ENCODE results near the gene MBTPS1.

DNA sequence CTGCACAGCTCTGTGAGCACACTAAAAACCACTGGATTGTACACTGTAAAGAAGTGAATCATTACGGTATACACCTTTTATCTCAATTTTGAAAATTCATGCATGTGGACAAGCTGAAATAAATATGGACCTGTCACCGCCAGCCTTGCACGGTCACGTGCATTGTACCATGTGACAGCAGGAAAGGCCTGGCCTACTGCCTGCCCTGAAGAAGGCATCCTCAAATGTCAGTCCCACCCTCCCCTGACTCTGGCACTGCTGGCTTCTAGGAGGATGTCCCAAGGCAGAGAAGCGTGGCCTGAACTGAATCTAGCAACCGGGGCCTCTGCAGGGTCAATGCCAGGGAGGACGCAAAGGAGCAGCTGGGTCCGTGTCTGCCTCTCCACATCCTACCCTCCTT lies 108.8 kb downstream of the MBTPS1 start:
- TF ChIP-seq, protein P1, sequence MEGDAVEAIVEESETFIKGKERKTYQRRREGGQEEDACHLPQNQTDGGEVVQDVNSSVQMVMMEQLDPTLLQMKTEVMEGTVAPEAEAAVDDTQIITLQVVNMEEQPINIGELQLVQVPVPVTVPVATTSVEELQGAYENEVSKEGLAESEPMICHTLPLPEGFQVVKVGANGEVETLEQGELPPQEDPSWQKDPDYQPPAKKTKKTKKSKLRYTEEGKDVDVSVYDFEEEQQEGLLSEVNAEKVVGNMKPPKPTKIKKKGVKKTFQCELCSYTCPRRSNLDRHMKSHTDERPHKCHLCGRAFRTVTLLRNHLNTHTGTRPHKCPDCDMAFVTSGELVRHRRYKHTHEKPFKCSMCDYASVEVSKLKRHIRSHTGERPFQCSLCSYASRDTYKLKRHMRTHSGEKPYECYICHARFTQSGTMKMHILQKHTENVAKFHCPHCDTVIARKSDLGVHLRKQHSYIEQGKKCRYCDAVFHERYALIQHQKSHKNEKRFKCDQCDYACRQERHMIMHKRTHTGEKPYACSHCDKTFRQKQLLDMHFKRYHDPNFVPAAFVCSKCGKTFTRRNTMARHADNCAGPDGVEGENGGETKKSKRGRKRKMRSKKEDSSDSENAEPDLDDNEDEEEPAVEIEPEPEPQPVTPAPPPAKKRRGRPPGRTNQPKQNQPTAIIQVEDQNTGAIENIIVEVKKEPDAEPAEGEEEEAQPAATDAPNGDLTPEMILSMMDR (IDR thresholded peaks at IDR 0.05; ENCODE audit: insufficient read depth, low read depth, low read length): no peak
- no peak for TF ChIP-seq EZH2 (IDR thresholded peaks at IDR 0.05; ENCODE audit: insufficient read depth, low read length)
